ENCODE measurements around the gene DCAKD. TPM values are rescaled to one million over a fixed set of nuclear protein-coding genes. Genes with fewer than 3 reads are reported as not detected.

Gene DCAKD
- total and polyA plus RNA-seq, 10 of the 15 experiments (the other 5 are each of a cell fraction or from before 2014, with no cell fraction given): 11.6 to 62.7 (median 38.3) TPM

DNA sequence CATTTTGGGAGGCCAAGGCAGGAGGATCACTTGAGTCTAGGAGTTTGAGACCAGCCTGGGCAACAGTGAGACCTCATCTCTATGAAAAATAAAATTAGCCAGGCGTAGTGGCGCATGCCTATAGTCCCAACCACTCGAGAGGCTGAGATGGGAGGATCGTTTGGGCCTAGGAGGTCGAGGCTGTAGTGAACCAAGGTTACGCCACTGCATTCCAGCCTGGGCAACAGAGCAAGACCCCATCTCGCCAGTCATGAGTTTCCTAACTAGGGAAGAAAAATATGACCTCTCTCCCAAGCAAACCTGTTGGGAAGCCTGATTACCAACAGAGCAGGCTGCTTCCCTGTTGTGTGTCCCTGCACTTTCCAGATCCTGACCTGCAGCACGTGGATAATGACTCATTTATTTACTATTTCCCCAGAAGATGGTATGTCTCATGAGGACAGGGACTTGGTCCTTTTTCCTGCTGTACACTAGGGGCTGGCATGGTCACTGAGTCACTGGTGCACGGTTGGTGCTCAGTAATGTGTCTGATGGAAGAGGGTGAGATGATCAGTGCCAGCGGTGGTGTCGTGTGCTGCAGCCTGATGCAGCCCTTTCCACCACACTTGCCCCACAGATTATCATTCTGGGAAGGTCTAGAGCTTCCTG lies 40.5 kb upstream of the DCAKD start (continued):
- TF ChIP-seq, protein P1, sequence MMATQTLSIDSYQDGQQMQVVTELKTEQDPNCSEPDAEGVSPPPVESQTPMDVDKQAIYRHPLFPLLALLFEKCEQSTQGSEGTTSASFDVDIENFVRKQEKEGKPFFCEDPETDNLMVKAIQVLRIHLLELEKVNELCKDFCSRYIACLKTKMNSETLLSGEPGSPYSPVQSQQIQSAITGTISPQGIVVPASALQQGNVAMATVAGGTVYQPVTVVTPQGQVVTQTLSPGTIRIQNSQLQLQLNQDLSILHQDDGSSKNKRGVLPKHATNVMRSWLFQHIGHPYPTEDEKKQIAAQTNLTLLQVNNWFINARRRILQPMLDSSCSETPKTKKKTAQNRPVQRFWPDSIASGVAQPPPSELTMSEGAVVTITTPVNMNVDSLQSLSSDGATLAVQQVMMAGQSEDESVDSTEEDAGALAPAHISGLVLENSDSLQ (IDR thresholded peaks at IDR 0.05): no peak
- TF ChIP-seq HCFC1 (IDR thresholded peaks at IDR 0.05; ENCODE audit: low read length) (no peak), SREBF1 (IDR thresholded peaks at IDR 0.05; ENCODE audit: low read length) (no peak), POU2F2 (IDR thresholded peaks at IDR 0.05; ENCODE audit: borderline replicate concordance, low read depth, low read length) (no peak), POLR2A (IDR thresholded peaks at IDR 0.05; ENCODE audit: low read depth, low read length) (no peak), NR2C2 (IDR thresholded peaks at IDR 0.05; ENCODE audit: borderline replicate concordance, control insufficient read depth, insufficient read length, low read depth) (no peak)

DNA sequence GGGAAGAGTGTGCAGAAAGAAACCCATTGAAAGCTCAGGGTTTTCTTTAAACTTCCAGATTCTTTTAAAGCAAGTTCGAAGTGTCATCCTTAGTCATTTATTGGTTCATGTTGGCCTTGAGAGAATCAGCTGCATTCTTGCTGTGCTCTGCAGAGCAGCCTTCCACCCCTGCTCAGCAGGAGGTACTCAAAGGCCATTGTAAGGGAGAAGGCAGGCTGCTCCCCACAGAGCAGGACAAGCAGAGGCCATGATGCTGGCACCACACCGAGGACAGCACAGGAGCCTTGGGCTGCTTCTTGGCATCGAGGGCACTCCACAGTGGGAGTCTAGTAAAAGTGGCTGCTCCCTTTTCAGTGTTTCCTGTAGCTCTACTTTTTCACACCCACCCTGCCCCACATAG lies 39.3 kb upstream of the DCAKD start:
- no peak overlapping the region for H3K4me2 ChIP-seq (ENCODE audit: control insufficient read depth, insufficient read depth)
- peaks cover 34 to 52% of the 10 kb centered on the region in 2 experiments for H3K36me3 ChIP-seq (ENCODE audit: control insufficient read depth in 2 of 2, insufficient read depth in 2 of 2, low read length in 1 of 2)
- no peaks in the 10 kb centered on the region for H4K20me1 ChIP-seq (ENCODE audit: control insufficient read depth, insufficient read depth)
- ChIA-PET POLR2A (interaction anchor here (0.6 kb wide), 1 partner anchor 58 kb away, joined by 3 read pairs; no protein-coding TSS in a partner anchor), RAD21 (ENCODE audit: unreplicated experiment) (no interaction called here), SMC1A (ENCODE audit: uncharacterized antibody, unreplicated experiment) (no interaction called here), CTCF (interaction anchor here (0.9 to 1.0 kb wide), 2 partner anchors 14 to 171 kb away, joined by 3 read pairs; no protein-coding TSS in a partner anchor)
- no peaks in the 10 kb centered on the region for H3K27me3 ChIP-seq (replicated peaks in 1 of 2; ENCODE audit: control insufficient read depth in 2 of 2, insufficient read depth in 2 of 2, low read length in 1 of 2)
- no peak overlapping the region for H3K9ac ChIP-seq (ENCODE audit: control insufficient read depth, insufficient read depth, low read length)
- DNase-seq (ENCODE audit: low read depth, low spot score): no peak
- no peak for FAIRE-seq
- intact Hi-C loops (cut with micrococcal nuclease; ENCODE audit: unreplicated experiment) (no loop called here), in situ Hi-C loops (cut with MboI) (no loop called here)
- H3K79me2 ChIP-seq (ENCODE audit: control insufficient read depth, insufficient read depth, low read length): no peaks in the 10 kb centered on the region
- no peak overlapping the region for H2AFZ ChIP-seq (ENCODE audit: control insufficient read depth, low read depth, low read length)
- peaks cover 6% of the 10 kb centered on the region for H3K4me1 ChIP-seq (ENCODE audit: control insufficient read depth, insufficient read depth, low read length)
- H3K27ac ChIP-seq (ENCODE audit: control insufficient read depth, insufficient read depth): no peak overlapping the region
- WGBS (ENCODE audit: insufficient coverage, insufficient replicate concordance, low lambda C conversion rate, missing lambda C conversion rate): 100% methylated on average over 3 of the region's 3 CpGs
- H3K9me3 ChIP-seq (replicated peaks; ENCODE audit: control insufficient read depth, insufficient read depth, low read length): no peaks in the 10 kb centered on the region
- no peak for ATAC-seq
- BruUV-seq (replicated peaks): no TSS peak
- no peak overlapping the region for H3K4me3 ChIP-seq
- TF ChIP-seq MXI1 (IDR thresholded peaks at IDR 0.05; ENCODE audit: low read depth, low read length) (no peak), EGR1 (IDR thresholded peaks at IDR 0.05; ENCODE audit: borderline replicate concordance in 1 of 2, low read depth in 2 of 2, low read length in 2 of 2) (no peak), MTA2 (IDR thresholded peaks at IDR 0.05; ENCODE audit: low read depth) (no peak), MYB (IDR thresholded peaks at IDR 0.05; ENCODE audit: borderline replicate concordance, low read depth, low read length) (no peak), LARP7 (IDR thresholded peaks at IDR 0.05) (no peak), YBX1 (IDR thresholded peaks at IDR 0.05) (no peak), SREBF2 (IDR thresholded peaks at IDR 0.05; ENCODE audit: low read length) (no peak), SMAD5 (IDR thresholded peaks at IDR 0.05; ENCODE audit: low read depth) (no peak), MYC (IDR thresholded peaks at IDR 0.05; ENCODE audit: insufficient read depth, insufficient read length, insufficient replicate concordance, low read length, severe bottlenecking) (no peak), YY1 (IDR thresholded peaks at IDR 0.05; ENCODE audit: low read depth, low read length) (no peak), TCF12 (IDR thresholded peaks at IDR 0.05; ENCODE audit: low read depth, low read length) (no peak)
- TF ChIP-seq, protein P2, sequence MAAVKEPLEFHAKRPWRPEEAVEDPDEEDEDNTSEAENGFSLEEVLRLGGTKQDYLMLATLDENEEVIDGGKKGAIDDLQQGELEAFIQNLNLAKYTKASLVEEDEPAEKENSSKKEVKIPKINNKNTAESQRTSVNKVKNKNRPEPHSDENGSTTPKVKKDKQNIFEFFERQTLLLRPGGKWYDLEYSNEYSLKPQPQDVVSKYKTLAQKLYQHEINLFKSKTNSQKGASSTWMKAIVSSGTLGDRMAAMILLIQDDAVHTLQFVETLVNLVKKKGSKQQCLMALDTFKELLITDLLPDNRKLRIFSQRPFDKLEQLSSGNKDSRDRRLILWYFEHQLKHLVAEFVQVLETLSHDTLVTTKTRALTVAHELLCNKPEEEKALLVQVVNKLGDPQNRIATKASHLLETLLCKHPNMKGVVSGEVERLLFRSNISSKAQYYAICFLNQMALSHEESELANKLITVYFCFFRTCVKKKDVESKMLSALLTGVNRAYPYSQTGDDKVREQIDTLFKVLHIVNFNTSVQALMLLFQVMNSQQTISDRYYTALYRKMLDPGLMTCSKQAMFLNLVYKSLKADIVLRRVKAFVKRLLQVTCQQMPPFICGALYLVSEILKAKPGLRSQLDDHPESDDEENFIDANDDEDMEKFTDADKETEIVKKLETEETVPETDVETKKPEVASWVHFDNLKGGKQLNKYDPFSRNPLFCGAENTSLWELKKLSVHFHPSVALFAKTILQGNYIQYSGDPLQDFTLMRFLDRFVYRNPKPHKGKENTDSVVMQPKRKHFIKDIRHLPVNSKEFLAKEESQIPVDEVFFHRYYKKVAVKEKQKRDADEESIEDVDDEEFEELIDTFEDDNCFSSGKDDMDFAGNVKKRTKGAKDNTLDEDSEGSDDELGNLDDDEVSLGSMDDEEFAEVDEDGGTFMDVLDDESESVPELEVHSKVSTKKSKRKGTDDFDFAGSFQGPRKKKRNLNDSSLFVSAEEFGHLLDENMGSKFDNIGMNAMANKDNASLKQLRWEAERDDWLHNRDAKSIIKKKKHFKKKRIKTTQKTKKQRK (IDR thresholded peaks at IDR 0.05; ENCODE audit: low read depth, low read length): no peak
